ENCODE data around the gene TTC3. TPM values are rescaled to one million over a fixed set of nuclear protein-coding genes. Genes with fewer than 3 reads are reported as not detected.

Gene TTC3
- total RNA-seq, 1 donor = 372 TPM

- peak; percentile 7 for DNase-seq (ENCODE audit: low read depth)
- H3K4me3 ChIP-seq (ENCODE audit: low read depth, low read length) = no peak overlapping the region
- no peak for TF ChIP-seq CTCF (IDR thresholded peaks at IDR 0.05; ENCODE audit: insufficient read depth, low read length)
These were observed 72.6 kb downstream of the TTC3 start for GRCh38 chr21:37145635-37146111.

GRCh38 chr21:37146320-37147235 lies 73.5 kb downstream of the TTC3 start:
- peak; percentile 20 for DNase-seq (ENCODE audit: low read depth)

GRCh38 chr21:37149411-37149810 lies 76.4 kb downstream of the TTC3 start:
- TF ChIP-seq CTCF (IDR thresholded peaks at IDR 0.05; ENCODE audit: insufficient read depth, low read length) = no peak
- peak; percentile 74 for DNase-seq (ENCODE audit: low read depth)
- H3K4me3 ChIP-seq (ENCODE audit: low read depth, low read length) = no peak overlapping the region

More at GRCh38 chr21:37146320-37147235, 73.5 kb downstream of the TTC3 start:
- H3K4me3 ChIP-seq (ENCODE audit: low read depth, low read length) = no peak overlapping the region
- no peak for TF ChIP-seq CTCF (IDR thresholded peaks at IDR 0.05; ENCODE audit: insufficient read depth, low read length)

DNA sequence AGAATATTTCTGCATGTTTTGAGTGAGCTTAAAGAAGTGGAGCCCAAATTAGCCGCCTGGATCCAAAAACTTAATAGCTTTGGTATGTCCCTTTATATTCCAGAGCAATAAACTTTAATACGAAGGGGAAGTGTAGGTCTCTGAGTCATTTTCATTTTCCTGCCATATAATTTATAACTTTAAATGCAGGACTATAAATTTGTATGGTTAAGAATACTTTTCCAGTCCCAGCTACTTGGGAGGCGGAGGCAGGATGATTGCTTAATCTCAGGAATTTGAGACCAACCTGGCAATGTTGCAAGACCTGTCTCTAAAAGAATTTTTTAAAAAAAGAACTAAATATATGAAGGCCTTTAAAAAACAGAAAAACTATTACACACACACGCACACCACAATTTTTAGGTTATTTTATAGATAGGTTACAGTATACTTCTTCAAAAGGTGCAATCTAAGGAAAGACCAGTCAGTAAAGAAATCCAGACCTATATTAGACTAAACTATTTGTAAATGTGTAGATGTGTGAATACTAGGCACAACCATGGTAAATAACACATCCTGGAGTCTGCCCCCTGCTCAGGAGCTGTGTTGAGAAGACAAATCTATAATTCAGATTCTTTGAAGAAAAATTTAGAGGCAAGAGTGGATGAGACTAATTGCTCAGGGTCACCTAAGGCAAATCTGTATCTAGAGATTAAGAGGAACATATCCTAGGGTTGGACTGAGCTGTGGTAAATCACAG lies 80.3 kb downstream of the TTC3 start:
- TF ChIP-seq CTCF (IDR thresholded peaks at IDR 0.05; ENCODE audit: insufficient read depth, low read length) = no peak
- no peak overlapping the region for H3K4me3 ChIP-seq (ENCODE audit: low read depth, low read length)
- peak; percentile 95 for DNase-seq (ENCODE audit: low read depth)

DNA sequence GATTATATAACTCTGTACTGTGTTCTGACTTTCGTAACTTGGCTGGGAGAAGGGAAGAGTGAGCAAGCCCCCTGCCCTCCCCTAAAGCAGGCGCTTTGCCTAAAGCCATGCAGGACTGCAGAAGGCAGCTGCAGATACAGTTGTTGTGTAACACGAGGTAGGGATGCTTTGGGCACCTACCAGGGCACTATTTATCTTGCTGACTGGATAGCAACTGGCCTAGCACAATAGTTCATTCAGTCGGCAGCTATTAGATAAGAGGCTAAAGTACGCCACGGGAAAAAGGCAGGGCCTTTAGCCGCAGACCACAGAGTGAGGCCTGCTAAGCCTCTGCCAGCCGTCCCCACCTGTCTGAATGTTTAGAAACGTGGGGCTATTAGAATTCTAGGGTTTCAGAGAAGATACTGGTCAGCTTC lies 80.9 kb downstream of the TTC3 start:
- no peak for TF ChIP-seq CTCF (IDR thresholded peaks at IDR 0.05; ENCODE audit: insufficient read depth, low read length)

GRCh38 chr21:37155186-37155585 lies 82.1 kb downstream of the TTC3 start:
- DNase-seq (ENCODE audit: low read depth) = peak; percentile 18
- TF ChIP-seq CTCF (IDR thresholded peaks at IDR 0.05; ENCODE audit: insufficient read depth, low read length) = no peak
- no peak overlapping the region for H3K4me3 ChIP-seq (ENCODE audit: low read depth, low read length)

More for the DNA sequence above, 80.9 kb downstream of the TTC3 start:
- no peak overlapping the region for H3K4me3 ChIP-seq (ENCODE audit: low read depth, low read length)
- DNase-seq (ENCODE audit: low read depth) = peak; percentile 86
